HepG2 (cell line): ENCODE results near the gene SECISBP2L. TPM values are rescaled to one million over a fixed set of nuclear protein-coding genes. Genes with fewer than 3 reads are reported as not detected.
A peak's percentile ranks its signal among the peaks of the same experiment; 100 is the strongest.

Experiments
- ATAC-seq: fragments of 200-7000 bp; cut with Tn5 transposase; 3 replicates; pipeline ENCODE4 v1.9.1; 2020; ENCODE audit warnings: mild to moderate bottlenecking, moderate library complexity
- BruUV-seq: library from RNA; stranded (reverse); fragments of 400-500 nt; replicated peaks from 2 replicates; lab custom pipeline; 2021; lab: Mats Ljungman, UMichigan
- CTCF ChIA-PET: fragments of 300-600 bp; formaldehyde crosslinking; extraction: SDS; loops from one replicate; lab custom pipeline; 2021; ENCODE audit warnings: low total read pairs, inconsistent platforms, low intra/inter-chr PET ratio; lab: Yijun Ruan, JAX
- POLR2A ChIA-PET: fragments of 350-600 bp; sonication (Branson Sonifier 250); formaldehyde crosslinking; loops from one replicate; lab custom pipeline; 2020; ENCODE audit warnings: antibody characterized with exemption, inconsistent platforms; lab: Yijun Ruan, JAX
- DNase-seq: peaks from one replicate; pipeline ENCODE4 v3.0.0-alpha.2; 2015; ENCODE audit warnings: low spot score
- FAIRE-seq: peaks from 3 replicates; lab custom pipeline; 2011; peaks lifted over from hg19 to GRCh38; lab: Jason Lieb, UNC
- H2AFZ ChIP-seq: one replicate; pipeline ENCODE4 v1.6.1; 2011; ENCODE audit warnings: low read length, inconsistent platforms
- H3K27ac ChIP-seq: fragments of 300-600 bp; 3 replicates; pipeline ENCODE4 v1.8.0; 2011; ENCODE audit warnings: mixed run types, mild to moderate bottlenecking, mixed read lengths, low read length, inconsistent platforms; ENCODE audit not compliant: insufficient read depth; ENCODE audit errors: extremely low read length
- H3K27me3 ChIP-seq, 2 experiments: fragments of 200-600 bp in 1 of 2; 2 replicates in 1 of 2; 3 replicates in 1 of 2; pipeline versions ENCODE4 v1.6.0 to v1.8.0; 2011; ENCODE audit warnings: low read length in 2 of 2, mild to moderate bottlenecking in 2 of 2, moderate library complexity in 2 of 2, inconsistent platforms in 1 of 2; ENCODE audit not compliant: insufficient read depth in 2 of 2, control insufficient read depth in 1 of 2
- H3K36me3 ChIP-seq, 2 experiments: fragments of 200-600 bp in 1 of 2; replicated peaks in 1 of 2; 2 replicates in 1 of 2; 3 replicates in 1 of 2; pipeline versions ENCODE4 v1.5.1 to v1.8.0; 2011; ENCODE audit warnings: low read length in 2 of 2, inconsistent platforms in 1 of 2; ENCODE audit not compliant: insufficient read depth in 2 of 2, control insufficient read depth in 1 of 2
- H3K4me1 ChIP-seq: 2 replicates; pipeline ENCODE4 v1.5.1; 2012; ENCODE audit warnings: low read length, inconsistent platforms; ENCODE audit not compliant: insufficient read depth
- H3K4me2 ChIP-seq: 2 replicates; pipeline ENCODE4 v1.6.0; 2011; ENCODE audit warnings: low read depth, low read length, inconsistent platforms
- H3K4me3 ChIP-seq, 3 experiments: fragments of 200-600 bp in 1 of 3; sonication (generic), shearing (Covaris generic) in 1 of 3; replicated peaks in 1 of 3; 2 replicates each; pipeline ENCODE4 v1.5.1; 2011 to 2016; ENCODE audit warnings: low read length in 3 of 3, inconsistent platforms in 2 of 3, low read depth in 2 of 3, mild to moderate bottlenecking in 2 of 3, control low read depth in 1 of 3, mixed read lengths in 1 of 3; ENCODE audit not compliant: insufficient read depth in 1 of 3
- H3K79me2 ChIP-seq: one replicate; pipeline ENCODE4 v1.6.1; 2011; ENCODE audit warnings: low read length, inconsistent platforms; ENCODE audit not compliant: insufficient read depth
- H3K9ac ChIP-seq: 2 replicates; pipeline ENCODE4 v1.6.0; 2011; ENCODE audit warnings: mild to moderate bottlenecking, low read depth, low read length, inconsistent platforms; ENCODE audit not compliant: insufficient read depth
- H3K9me3 ChIP-seq: 2 replicates; pipeline ENCODE4 v1.5.1; 2012; ENCODE audit warnings: mild to moderate bottlenecking, low read length
- H4K20me1 ChIP-seq: 2 replicates; pipeline ENCODE4 v1.6.0; 2011; ENCODE audit warnings: inconsistent platforms, mild to moderate bottlenecking, low read length, moderate library complexity; ENCODE audit not compliant: insufficient read depth
- CEBPB ChIP-seq: IDR thresholded peaks from 2 replicates; pipeline ENCODE4 v1.6.1; 2011; ENCODE audit warnings: low read depth, low read length, improper control_type of control experiment, borderline replicate concordance
- FOXC1 ChIP-seq: sonication (generic); formaldehyde crosslinking; IDR thresholded peaks from 2 replicates; pipeline ENCODE4 v1.8.0; 2022; ENCODE audit warnings: mild to moderate bottlenecking, missing genetic modification reagents, borderline replicate concordance
- MLLT10 ChIP-seq: sonication (generic); formaldehyde crosslinking; IDR thresholded peaks from 2 replicates; pipeline ENCODE4 v1.4.0; 2020; ENCODE audit warnings: missing genetic modification reagents
- POLR2AphosphoS2 ChIP-seq: IDR thresholded peaks from 2 replicates; pipeline ENCODE4 v1.6.1; 2011; ENCODE audit warnings: low read depth, low read length, improper control_type of control experiment
- TMF1 ChIP-seq: sonication (generic); formaldehyde crosslinking; IDR thresholded peaks from 2 replicates; pipeline ENCODE4 v1.8.1; 2022; ENCODE audit warnings: low read depth, missing genetic modification reagents
- ZNF337 ChIP-seq: sonication (generic); formaldehyde crosslinking; IDR thresholded peaks from 2 replicates; pipeline ENCODE4 v1.5.1; 2020; ENCODE audit warnings: missing genetic modification reagents, low read depth, mild to moderate bottlenecking, borderline replicate concordance
- WGBS: methylation state at CpG from one replicate; pipeline ENCODE4 v1.1.6; 2017; ENCODE audit warnings: low lambda C conversion rate; 5-methylcytosine and 5-hydroxymethylcytosine counted together
- in situ Hi-C: cut with HindIII; loops from 2 replicates; pipeline ENCODE4 v1.10.0; 2017; ENCODE audit warnings: low pct_unique_long_range_greater_than_20kb; ENCODE audit not compliant: extremely low pct_ligation_motif_present
- intact Hi-C: fragments of 100-400 bp; cut with micrococcal nuclease; formaldehyde crosslinking; loops from one replicate; pipeline ENCODE4 v1.10.0; 2022; ENCODE audit not compliant: unreplicated experiment
- polyA plus RNA-seq, 8 experiments: library from polyadenylated mRNA; depleted of rRNA in 3 of 8; stranded (reverse) in 7 of 8; unstranded in 1 of 8; fragments of >200 nt; fragmentation: Illumina TruSeq in 4 of 8; extraction: Trizol in 4 of 8; gene quantifications; 2 replicates each; pipeline versions ENCODE4 v1.2.1 to v1.2.3, GENCODE V29; 2011 to 2016; ENCODE audit warnings: low read depth in 4 of 8, missing spikeins in 1 of 8, mixed read lengths in 1 of 8; ENCODE audit not compliant: insufficient read depth in 1 of 8
- total RNA-seq, 5 experiments: library from RNA; depleted of rRNA; stranded (reverse); fragments of >200 nt; fragmentation: Illumina TruSeq; extraction: Trizol; gene quantifications; 2 replicates each; pipeline ENCODE4 v1.2.3, GENCODE V29; 2016; ENCODE audit warnings: low read depth in 1 of 5
- TF ChIP-seq, protein P1 (sequence below): sonication (generic); formaldehyde crosslinking; IDR thresholded peaks from 2 replicates; pipeline ENCODE4 v1.5.0; 2020; ENCODE audit warnings: missing genetic modification reagents, mild to moderate bottlenecking, borderline replicate concordance

Gene SECISBP2L
- total and polyA plus RNA-seq, 2 of the 13 experiments (the other 11 are each of a cell fraction or from before 2014, with no cell fraction given): 13.9 to 15.6 TPM

DNA sequence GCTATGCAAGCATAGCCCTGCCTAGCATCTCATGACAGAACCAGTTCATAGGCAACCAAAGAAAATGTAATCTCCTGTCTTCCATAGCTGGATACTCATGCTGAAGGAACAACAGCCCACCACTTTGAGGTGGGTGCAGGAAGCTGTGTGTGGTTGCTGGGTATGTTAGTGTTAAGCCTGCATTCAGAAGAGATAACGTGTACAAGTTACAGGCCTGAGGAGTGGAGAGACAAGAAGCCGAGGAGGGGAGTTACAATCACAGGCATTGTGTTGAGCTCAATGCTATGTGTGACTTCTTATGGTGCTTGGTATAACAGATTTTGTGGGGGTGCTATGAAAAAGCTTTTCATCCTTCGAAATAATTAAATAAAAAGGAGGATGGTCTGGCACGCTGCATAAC, 42.8 kb upstream of the SECISBP2L start (continued):
- TF ChIP-seq, protein P1, sequence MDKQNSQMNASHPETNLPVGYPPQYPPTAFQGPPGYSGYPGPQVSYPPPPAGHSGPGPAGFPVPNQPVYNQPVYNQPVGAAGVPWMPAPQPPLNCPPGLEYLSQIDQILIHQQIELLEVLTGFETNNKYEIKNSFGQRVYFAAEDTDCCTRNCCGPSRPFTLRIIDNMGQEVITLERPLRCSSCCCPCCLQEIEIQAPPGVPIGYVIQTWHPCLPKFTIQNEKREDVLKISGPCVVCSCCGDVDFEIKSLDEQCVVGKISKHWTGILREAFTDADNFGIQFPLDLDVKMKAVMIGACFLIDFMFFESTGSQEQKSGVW (CRISPR knock-in tag): no peak
- TF ChIP-seq MLLT10 (CRISPR knock-in tag): no peak

DNA sequence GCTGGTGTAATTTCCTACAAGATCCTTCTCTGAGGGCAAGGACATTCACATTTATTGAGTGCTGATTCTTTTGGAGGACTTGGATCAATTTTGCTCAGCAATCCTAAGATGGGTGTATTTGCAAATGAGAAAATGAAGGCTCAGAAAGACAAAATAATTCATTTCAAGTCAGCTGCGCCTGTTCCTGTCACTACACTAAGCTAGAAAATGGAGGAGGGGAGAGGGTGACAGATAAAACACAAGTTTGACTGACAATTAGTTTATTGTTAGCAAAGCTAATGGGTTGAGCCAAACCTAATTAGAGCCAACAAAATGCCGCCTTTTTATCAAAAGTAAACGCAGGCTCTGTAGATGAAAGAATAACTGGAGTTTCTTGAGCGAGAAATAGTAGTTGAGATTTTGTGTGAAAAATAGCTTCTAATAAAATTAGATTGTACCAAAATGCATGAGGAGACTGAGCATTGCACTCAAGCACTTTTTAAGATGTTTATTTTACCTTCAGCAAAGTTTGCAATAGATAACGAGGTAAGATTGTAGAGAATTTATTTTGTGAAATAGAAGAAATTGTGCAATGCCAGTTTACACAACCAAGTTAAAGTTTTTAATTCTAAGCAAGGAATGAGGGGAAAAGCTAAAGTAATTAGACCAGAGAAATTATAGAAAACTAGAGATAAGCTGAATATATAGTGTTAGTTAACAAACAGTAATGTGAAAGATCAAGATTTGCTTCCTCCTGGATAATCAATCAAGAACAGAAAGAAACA, 39.6 kb upstream of the SECISBP2L start:
- no peaks in the 10 kb centered on the region for H3K79me2 ChIP-seq
- DNase-seq (no peak), FAIRE-seq (no peak)
- no peak overlapping the region for H3K4me3 ChIP-seq
- intact Hi-C loops: no loop called here
- H3K27me3 ChIP-seq: no peaks in the 10 kb centered on the region
- H3K27ac ChIP-seq: no peak overlapping the region
- H3K9ac ChIP-seq: no peak overlapping the region
- in situ Hi-C loops: loop anchor here (25.0 kb wide), 1 partner anchor 224 kb away; no protein-coding TSS in a partner anchor
- no peak overlapping the region for H3K4me2 ChIP-seq
- H3K4me1 ChIP-seq: peaks cover 8% of the 10 kb centered on the region; the same call in 1 of the 2 replicates
- BruUV-seq: no TSS peak
- H3K36me3 ChIP-seq: no peaks in the 10 kb centered on the region
- H3K9me3 ChIP-seq: no peaks in the 10 kb centered on the region
- TF ChIP-seq FOXC1 (CRISPR knock-in tag) (no peak), CEBPB (peak; percentile 24; the same call in 1 of the 2 replicates), ZNF337 (CRISPR knock-in tag) (no peak), TMF1 (no peak), POLR2AphosphoS2 (no peak)
- TF ChIP-seq, all 625 proteins: peak for 1
- ChIA-PET POLR2A (no interaction called here), CTCF (no interaction called here)
- H4K20me1 ChIP-seq: no peaks in the 10 kb centered on the region
- H2AFZ ChIP-seq: no peak overlapping the region
- 11% methylated on average over 5 of the region's 5 CpGs for WGBS
- no peak for ATAC-seq
